Brain microvascular endothelial cell (primary cell): ENCODE measurements around the gene FOXB1.

ENCODE experiments used
- DNase-seq: peaks from one replicate; pipeline ENCODE4 v3.0.0-alpha.2; 2020
- H3K27ac ChIP-seq: fragments of 250-450 bp; sonication (Bioruptor Pico); 2 replicates; pipeline ENCODE4 v1.5.1; 2020; ENCODE audit warnings: mild to moderate bottlenecking, moderate library complexity
- H3K27me3 ChIP-seq: fragments of 250-450 bp; sonication (Bioruptor Pico); replicated peaks from 2 replicates; pipeline ENCODE4 v1.5.1; 2020; ENCODE audit warnings: mild to moderate bottlenecking
- H3K36me3 ChIP-seq: fragments of 250-450 bp; sonication (Bioruptor Pico); replicated peaks from 2 replicates; pipeline ENCODE4 v1.5.1; 2020; ENCODE audit warnings: mild to moderate bottlenecking
- H3K4me3 ChIP-seq: 2 replicates; pipeline ENCODE4 v1.5.1; 2011; ENCODE audit warnings: low read depth, mild to moderate bottlenecking, control low read depth, low read length, moderate library complexity
- CTCF ChIP-seq: IDR thresholded peaks from 2 replicates; pipeline ENCODE4 v1.5.1; 2011; ENCODE audit warnings: low read depth, mild to moderate bottlenecking, moderate library complexity, low read length, control low read depth, inconsistent platforms; ENCODE audit errors: missing control alignments
- in situ Hi-C: cut with HindIII; loops from 2 replicates; pipeline ENCODE4 v1.10.0; 2017; ENCODE audit warnings: low sequenced_read_pairs, low pct_ligation_motif_present

The FOXB1 gene

DNA sequence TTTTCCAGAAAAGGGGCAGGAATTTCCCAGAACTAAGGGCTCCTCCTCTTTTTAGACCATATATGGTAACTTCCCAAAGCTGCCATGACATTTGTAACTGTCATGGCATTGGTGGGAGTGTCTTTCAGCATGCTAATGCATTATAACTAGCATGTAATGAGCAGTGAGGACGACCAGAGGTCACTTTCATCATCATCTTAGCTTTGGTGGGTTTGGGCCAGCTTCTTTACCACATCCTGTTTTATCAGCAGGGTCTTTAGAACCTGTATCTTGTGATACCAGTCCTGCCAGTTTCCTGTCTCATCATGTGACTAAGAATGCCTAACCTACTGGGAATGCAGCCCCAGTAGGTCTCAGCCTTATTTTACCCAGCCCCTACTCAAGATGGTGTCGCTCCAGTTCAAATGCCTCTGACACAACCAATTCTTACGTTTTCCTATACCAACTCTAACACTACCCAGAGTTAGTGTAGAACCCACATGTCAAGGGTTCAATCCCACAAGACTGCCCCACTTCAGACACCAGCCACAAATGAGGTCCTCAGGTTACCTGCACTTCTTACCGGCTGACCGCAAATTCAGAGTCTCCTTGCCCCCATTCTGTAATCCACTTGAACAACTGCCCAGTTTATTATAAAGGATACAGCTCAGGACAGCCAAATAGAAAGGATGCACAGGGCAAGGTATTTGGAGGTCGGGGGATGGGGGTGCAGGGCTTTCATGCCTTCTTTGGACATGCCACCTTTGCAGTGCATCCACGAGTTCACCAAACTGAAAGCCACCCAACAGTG, 17.7 kb downstream of the FOXB1 start:
- no peak for TF ChIP-seq CTCF
- no peak overlapping the region for H3K27ac ChIP-seq
- H3K36me3 ChIP-seq: no peaks in the 10 kb centered on the region
- no peak for DNase-seq
- H3K4me3 ChIP-seq: no peak overlapping the region
- H3K27me3 ChIP-seq: no peaks in the 10 kb centered on the region
- in situ Hi-C loops: no loop called here

- no peak for TF ChIP-seq CTCF
- Histone ChIP-seq H3K27ac (no peak overlapping the region), H3K36me3 (no peaks in the 10 kb centered on the region), H3K4me3 (no peak overlapping the region), H3K27me3 (no peaks in the 10 kb centered on the region)
- in situ Hi-C loops: no loop called here
- no peak for DNase-seq
Measured at GRCh38 chr15:60022379-60022741, 18.2 kb downstream of the FOXB1 start.

- Histone ChIP-seq H3K27me3 (no peaks in the 10 kb centered on the region), H3K4me3 (no peak overlapping the region), H3K27ac (no peak overlapping the region), H3K36me3 (no peaks in the 10 kb centered on the region)
- no peak for DNase-seq
- in situ Hi-C loops: no loop called here
- TF ChIP-seq CTCF: no peak
Measured at GRCh38 chr15:60026555-60026954, 22.4 kb downstream of the FOXB1 start.

DNA sequence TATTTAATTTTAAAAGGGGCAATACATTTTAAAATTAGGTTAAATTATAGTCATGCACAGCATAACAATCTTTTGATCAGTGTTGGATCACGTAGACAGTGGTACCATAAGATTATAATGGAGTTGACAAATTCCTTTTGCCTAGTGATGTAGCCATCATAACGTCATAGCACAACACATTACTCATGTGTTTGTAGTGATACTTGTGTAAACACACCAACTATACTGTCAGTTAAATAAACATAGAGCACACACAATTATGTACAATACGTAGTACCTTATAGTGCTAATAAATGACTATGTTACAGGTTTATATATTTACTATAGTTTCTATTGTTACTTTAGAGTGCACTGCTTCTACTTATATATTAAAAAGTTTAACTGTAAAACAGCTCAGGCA, 31.2 kb downstream of the FOXB1 start:
- Histone ChIP-seq H3K36me3 (no peaks in the 10 kb centered on the region), H3K4me3 (no peak overlapping the region), H3K27me3 (peaks cover 6% of the 10 kb centered on the region), H3K27ac (no peak overlapping the region)
- no peak for TF ChIP-seq CTCF
- no peak for DNase-seq
- in situ Hi-C loops: no loop called here

- Histone ChIP-seq H3K27ac (no peak overlapping the region), H3K36me3 (no peaks in the 10 kb centered on the region), H3K4me3 (no peak overlapping the region), H3K27me3 (peaks cover 7% of the 10 kb centered on the region)
- DNase-seq: no peak
- in situ Hi-C loops: no loop called here
- no peak for TF ChIP-seq CTCF
Measured at GRCh38 chr15:60039316-60039715, 35.2 kb downstream of the FOXB1 start.
